ENCODE measurements around the gene HMGN3.

DNA sequence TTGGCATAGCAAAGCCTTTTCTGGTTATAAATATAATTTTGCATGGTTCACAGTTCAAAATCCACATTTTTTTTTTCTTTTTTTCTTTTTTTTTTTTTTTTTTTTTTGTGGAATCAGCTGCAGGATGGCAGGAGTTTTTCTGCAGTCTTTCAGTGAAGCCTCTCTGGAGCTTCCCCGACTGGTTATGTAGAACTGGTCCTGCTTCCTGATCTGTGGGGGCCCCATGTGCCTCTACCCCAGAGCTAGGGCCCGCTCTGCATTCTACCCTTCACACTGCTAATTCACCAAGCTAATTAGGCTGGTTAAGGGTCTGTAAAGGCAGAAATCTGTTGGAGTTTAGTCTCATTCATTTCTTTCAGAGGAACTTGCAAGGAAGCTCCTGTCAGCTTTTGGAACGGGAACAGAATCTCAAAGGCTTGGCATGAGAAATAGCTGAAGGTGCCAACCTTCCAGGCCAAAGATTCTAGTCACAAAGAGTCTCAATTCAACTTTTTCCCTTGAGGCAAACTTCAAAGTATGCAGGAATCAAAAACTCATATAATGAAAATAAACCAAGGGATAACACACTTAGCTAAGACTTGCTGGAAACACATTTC lies 45.5 kb downstream of the HMGN3 start:
- TF ChIP-seq, protein P1, sequence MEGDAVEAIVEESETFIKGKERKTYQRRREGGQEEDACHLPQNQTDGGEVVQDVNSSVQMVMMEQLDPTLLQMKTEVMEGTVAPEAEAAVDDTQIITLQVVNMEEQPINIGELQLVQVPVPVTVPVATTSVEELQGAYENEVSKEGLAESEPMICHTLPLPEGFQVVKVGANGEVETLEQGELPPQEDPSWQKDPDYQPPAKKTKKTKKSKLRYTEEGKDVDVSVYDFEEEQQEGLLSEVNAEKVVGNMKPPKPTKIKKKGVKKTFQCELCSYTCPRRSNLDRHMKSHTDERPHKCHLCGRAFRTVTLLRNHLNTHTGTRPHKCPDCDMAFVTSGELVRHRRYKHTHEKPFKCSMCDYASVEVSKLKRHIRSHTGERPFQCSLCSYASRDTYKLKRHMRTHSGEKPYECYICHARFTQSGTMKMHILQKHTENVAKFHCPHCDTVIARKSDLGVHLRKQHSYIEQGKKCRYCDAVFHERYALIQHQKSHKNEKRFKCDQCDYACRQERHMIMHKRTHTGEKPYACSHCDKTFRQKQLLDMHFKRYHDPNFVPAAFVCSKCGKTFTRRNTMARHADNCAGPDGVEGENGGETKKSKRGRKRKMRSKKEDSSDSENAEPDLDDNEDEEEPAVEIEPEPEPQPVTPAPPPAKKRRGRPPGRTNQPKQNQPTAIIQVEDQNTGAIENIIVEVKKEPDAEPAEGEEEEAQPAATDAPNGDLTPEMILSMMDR (IDR thresholded peaks at IDR 0.05) = no peak
- TF ChIP-seq POLR2A (IDR thresholded peaks at IDR 0.05) = no peak
